H1 (cell line): ENCODE measurements around the gene DTNB. TPM values are rescaled to one million over a fixed set of nuclear protein-coding genes. Genes with fewer than 3 reads are reported as not detected.

ENCODE experiments used
- CTCF ChIA-PET: fragments of 300-600 bp; sonication (Branson Sonifier 250); formaldehyde crosslinking; loops from one replicate; lab custom pipeline; 2021; ENCODE audit not compliant: partially characterized antibody; lab: Charles Lee
- POLR2A ChIA-PET: fragments of 300-600 bp; sonication (Branson Sonifier 250); formaldehyde crosslinking; loops from one replicate; lab custom pipeline; 2021; ENCODE audit warnings: inconsistent platforms; ENCODE audit not compliant: partially characterized antibody; lab: Charles Lee
- DNase-seq, 2 experiments: peaks; one replicate each; pipeline versions ENCODE4 v3.0.0 to v3.0.0-alpha.2; 2010 to 2022; ENCODE audit warnings: low spot score in 2 of 2, low read depth in 1 of 2, mixed read lengths in 1 of 2
- FAIRE-seq: peaks from 2 replicates; lab custom pipeline; 2011; peaks lifted over from hg19 to GRCh38; lab: Jason Lieb, UNC
- H2AFZ ChIP-seq: 2 replicates; pipeline ENCODE4 v1.8.1; 2012; ENCODE audit warnings: low read length, inconsistent platforms
- H2AK5ac ChIP-seq: 2 replicates; pipeline ENCODE4 v1.6.1; 2013; ENCODE audit warnings: low read depth, low read length
- H2BK120ac ChIP-seq: replicated peaks from 2 replicates; pipeline ENCODE3; 2013; ENCODE audit warnings: low read depth, low read length, inconsistent platforms
- H2BK12ac ChIP-seq: 2 replicates; pipeline ENCODE4 v1.6.1; 2013; ENCODE audit warnings: low read depth, low read length
- H2BK15ac ChIP-seq: 2 replicates; pipeline ENCODE4 v1.6.1; 2013; ENCODE audit warnings: low read length
- H2BK20ac ChIP-seq: 2 replicates; pipeline ENCODE4 v1.6.1; 2013; ENCODE audit warnings: low read length
- H2BK5ac ChIP-seq: 2 replicates; pipeline ENCODE4 v1.6.1; 2013; ENCODE audit warnings: low read depth, low read length
- H3K14ac ChIP-seq: 2 replicates; pipeline ENCODE4 v1.6.1; 2013; ENCODE audit warnings: inconsistent platforms; ENCODE audit not compliant: insufficient read length
- H3K18ac ChIP-seq: 2 replicates; pipeline ENCODE4 v1.6.1; 2013; ENCODE audit warnings: low read length; ENCODE audit errors: extremely low read depth
- H3K23ac ChIP-seq: 2 replicates; pipeline ENCODE4 v1.6.1; 2013; ENCODE audit warnings: inconsistent platforms; ENCODE audit not compliant: insufficient read length
- H3K23me2 ChIP-seq: 2 replicates; pipeline ENCODE4 v1.6.1; 2013; ENCODE audit warnings: low read depth, low read length
- H3K27ac ChIP-seq: 2 replicates; pipeline ENCODE4 v1.6.1; 2011; ENCODE audit warnings: low read depth, low read length, inconsistent platforms
- H3K27me3 ChIP-seq, 4 experiments: replicated peaks in 1 of 4; 1 replicate in 1 of 4; 2 replicates in 3 of 4; pipeline versions ENCODE4 v1.6.1 to v1.8.1; 2011 to 2013; ENCODE audit warnings: low read length in 3 of 4, mild to moderate bottlenecking in 3 of 4, inconsistent platforms in 2 of 4, mixed read lengths in 2 of 4, moderate library complexity in 1 of 4; ENCODE audit not compliant: control insufficient read depth in 3 of 4, insufficient read depth in 3 of 4; ENCODE audit errors: extremely low read depth in 1 of 4
- H3K36me3 ChIP-seq, 4 experiments: 2 replicates each; pipeline versions ENCODE4 v1.6.1 to v1.8.1; 2011 to 2013; ENCODE audit warnings: mild to moderate bottlenecking in 4 of 4, low read length in 3 of 4, moderate library complexity in 2 of 4, control low read depth in 1 of 4, inconsistent platforms in 1 of 4; ENCODE audit not compliant: insufficient read depth in 4 of 4, control insufficient read depth in 2 of 4
- H3K4ac ChIP-seq: replicated peaks from 2 replicates; pipeline ENCODE3; 2013; ENCODE audit warnings: low read length, low read depth, mixed read lengths, inconsistent platforms; ENCODE audit not compliant: insufficient read length
- H3K4me1 ChIP-seq, 4 experiments: replicated peaks in 1 of 4; 1 replicate in 1 of 4; 2 replicates in 3 of 4; pipeline versions ENCODE4 v1.6.1 to v1.8.1; 2011 to 2013; ENCODE audit warnings: low read length in 3 of 4, inconsistent platforms in 2 of 4, mixed read lengths in 1 of 4; ENCODE audit not compliant: insufficient read depth in 4 of 4, control insufficient read depth in 3 of 4
- H3K4me2 ChIP-seq, 2 experiments: 2 replicates each; pipeline versions ENCODE4 v1.6.1 to v1.8.1; 2011 to 2013; ENCODE audit warnings: low read depth in 2 of 2, low read length in 2 of 2, control low read depth in 1 of 2, inconsistent platforms in 1 of 2, mild to moderate bottlenecking in 1 of 2; ENCODE audit not compliant: insufficient read depth in 1 of 2
- H3K4me3 ChIP-seq, 4 experiments: fragments of 200-600, 300-600 bp in 1 of 4; sonication (generic), shearing (Covaris generic), sonication (Bioruptor Twin) in 1 of 4; 2 replicates each; pipeline versions ENCODE4 v1.5.1 to v1.8.1; 2011 to 2016; ENCODE audit warnings: low read length in 4 of 4, low read depth in 3 of 4, control low read depth in 2 of 4, inconsistent platforms in 2 of 4, mild to moderate bottlenecking in 2 of 4, mixed read lengths in 1 of 4, moderate library complexity in 1 of 4; ENCODE audit not compliant: insufficient read depth in 2 of 4; ENCODE audit errors: extremely low read depth in 1 of 4
- H3K56ac ChIP-seq: replicated peaks from 2 replicates; pipeline ENCODE3; 2013; ENCODE audit warnings: low read depth, mild to moderate bottlenecking, mixed read lengths, low read length, inconsistent platforms; ENCODE audit not compliant: insufficient read length
- H3K79me1 ChIP-seq: 2 replicates; pipeline ENCODE4 v1.6.1; 2013; ENCODE audit warnings: low read depth, low read length, control low read depth
- H3K79me2 ChIP-seq, 2 experiments: 2 replicates each; pipeline versions ENCODE4 v1.6.1 to v1.8.1; 2012 to 2013; ENCODE audit warnings: low read length in 2 of 2, mild to moderate bottlenecking in 2 of 2, inconsistent platforms in 1 of 2; ENCODE audit not compliant: insufficient read depth in 2 of 2, control insufficient read depth in 1 of 2
- H3K9ac ChIP-seq, 4 experiments: replicated peaks in 1 of 4; 1 replicate in 1 of 4; 2 replicates in 3 of 4; pipeline versions ENCODE4 v1.6.1 to v1.8.1; 2011 to 2013; ENCODE audit warnings: low read depth in 3 of 4, low read length in 3 of 4, control low read depth in 2 of 4, mild to moderate bottlenecking in 2 of 4, moderate library complexity in 2 of 4, inconsistent platforms in 1 of 4; ENCODE audit errors: extremely low read depth in 1 of 4
- H3K9me3 ChIP-seq, 2 experiments: 2 replicates each; pipeline versions ENCODE4 v1.6.1 to v1.8.1; 2012 to 2013; ENCODE audit warnings: mild to moderate bottlenecking in 2 of 2, moderate library complexity in 2 of 2, control low read depth in 1 of 2, inconsistent platforms in 1 of 2, low read depth in 1 of 2, low read length in 1 of 2, mixed read lengths in 1 of 2; ENCODE audit not compliant: insufficient read depth in 2 of 2
- H4K20me1 ChIP-seq, 2 experiments: replicated peaks in 1 of 2; 2 replicates each; pipeline versions ENCODE3 to v1.8.1; 2011 to 2013; ENCODE audit warnings: inconsistent platforms in 2 of 2, low read length in 2 of 2, mild to moderate bottlenecking in 1 of 2; ENCODE audit not compliant: insufficient read depth in 2 of 2, control insufficient read depth in 1 of 2
- H4K5ac ChIP-seq: 2 replicates; pipeline ENCODE4 v1.6.1; 2013; ENCODE audit warnings: low read length, low read depth, mixed read lengths, inconsistent platforms; ENCODE audit not compliant: insufficient read length
- H4K8ac ChIP-seq: 2 replicates; pipeline ENCODE4 v1.8.0; 2013; ENCODE audit warnings: mild to moderate bottlenecking, moderate library complexity, low read length, inconsistent platforms; ENCODE audit not compliant: insufficient read depth; ENCODE audit errors: extremely low read depth
- H4K91ac ChIP-seq: replicated peaks from 2 replicates; pipeline ENCODE3; 2013; ENCODE audit warnings: low read length, mixed read lengths, inconsistent platforms; ENCODE audit not compliant: insufficient read length
- CBX5 ChIP-seq: fragments of 300-800, 300-1000 bp; sonication (generic); IDR thresholded peaks from 2 replicates; pipeline ENCODE4 v1.7.1; 2016; ENCODE audit warnings: antibody characterized with exemption, low read length, low read depth
- CBX8 ChIP-seq: fragments of 300-800, 300-1000 bp; sonication (generic); IDR thresholded peaks from 2 replicates; pipeline ENCODE4 v1.7.1; 2016; ENCODE audit warnings: low read depth, low read length, borderline replicate concordance
- CREB1 ChIP-seq: IDR thresholded peaks from 2 replicates; pipeline ENCODE4 v1.6.1; 2012; ENCODE audit warnings: inconsistent platforms
- FOSL1 ChIP-seq: IDR thresholded peaks from 2 replicates; pipeline ENCODE4 v1.6.1; 2011; ENCODE audit warnings: mild to moderate bottlenecking, low read depth, low read length, moderate library complexity; ENCODE audit not compliant: insufficient read depth
- HDAC2 ChIP-seq, 2 experiments: fragments of 300-600 bp in 1 of 2; sonication (generic) in 1 of 2; IDR thresholded peaks; 2 replicates each; pipeline ENCODE4 v1.6.1; 2011 to 2012; ENCODE audit warnings: low read depth in 2 of 2, low read length in 2 of 2, mild to moderate bottlenecking in 2 of 2, moderate library complexity in 2 of 2, borderline replicate concordance in 1 of 2, inconsistent platforms in 1 of 2
- JUND ChIP-seq: IDR thresholded peaks from 2 replicates; pipeline ENCODE4 v1.6.1; 2011; ENCODE audit warnings: mild to moderate bottlenecking, improper control_type of control experiment, low read length
- KDM5A ChIP-seq: fragments of 200-600 bp; IDR thresholded peaks from 2 replicates; pipeline ENCODE4 v1.7.1; 2012; ENCODE audit warnings: mild to moderate bottlenecking, low read length, inconsistent platforms, mixed read lengths
- NRF1 ChIP-seq: IDR thresholded peaks from 2 replicates; pipeline ENCODE4 v1.6.1; 2011; ENCODE audit warnings: mild to moderate bottlenecking, low read depth, low read length, improper control_type of control experiment
- RXRA ChIP-seq: IDR thresholded peaks from 2 replicates; pipeline ENCODE4 v1.6.1; 2011; ENCODE audit warnings: low read depth, mild to moderate bottlenecking, low read length, moderate library complexity; ENCODE audit not compliant: insufficient read depth
- TAF1 ChIP-seq: IDR thresholded peaks from 2 replicates; pipeline ENCODE4 v1.6.1; 2011; ENCODE audit warnings: mild to moderate bottlenecking, low read depth, low read length
- TAF7 ChIP-seq: optimal IDR thresholded peaks from 2 replicates; pipeline ENCODE3; 2011; ENCODE audit warnings: low read depth, mild to moderate bottlenecking, inconsistent platforms, low read length, moderate library complexity, borderline replicate concordance
- TBP ChIP-seq: IDR thresholded peaks from 2 replicates; pipeline ENCODE4 v1.6.1; 2011; ENCODE audit warnings: low read depth, low read length, improper control_type of control experiment
- YY1 ChIP-seq: IDR thresholded peaks from 2 replicates; pipeline ENCODE4 v1.6.1; 2011; ENCODE audit warnings: low read depth, mild to moderate bottlenecking, low read length
- WGBS, 2 experiments: shearing (Covaris generic) in 1 of 2; methylation state at CpG; one replicate each; pipeline versions ENCODE4 v1.1.6 to v1.1.7; 2013 to 2015; ENCODE audit warnings: low lambda C conversion rate in 2 of 2, mixed read lengths in 2 of 2, inconsistent platforms in 1 of 2, low coverage in 1 of 2, missing lambda C conversion rate in 1 of 2; ENCODE audit not compliant: insufficient replicate concordance in 2 of 2, insufficient coverage in 1 of 2, insufficient read length in 1 of 2; ENCODE audit errors: extremely low coverage in 1 of 2, missing lambda C conversion rate in 1 of 2; 5-methylcytosine and 5-hydroxymethylcytosine counted together
- polyA plus RNA-seq, 7 experiments: library from polyadenylated mRNA; depleted of rRNA in 3 of 7; stranded (reverse) in 5 of 7; unstranded in 2 of 7; fragments of >200 nt in 5 of 7; fragments of 200-250 nt in 2 of 7; gene quantifications; 1 replicate in 5 of 7; 2 replicates in 1 of 7; 4 replicates in 1 of 7; pipeline versions ENCODE4 v1.2.1 to v1.2.3, GENCODE V29; 2011 to 2013; ENCODE audit warnings: missing spikeins in 2 of 7, mixed read lengths in 2 of 7
- total RNA-seq: library from RNA; stranded (reverse); fragmentation: NEBNext Ultra II Directional; extraction: Animal tissue kit (Norgen Biotek cat#: 25700); gene quantifications from 2 replicates; pipeline ENCODE4 v1.2.1, GENCODE V29; 2021
- TF ChIP-seq, protein P1 (sequence below): IDR thresholded peaks from 2 replicates; pipeline ENCODE4 v1.6.1; 2011; ENCODE audit warnings: low read depth, mild to moderate bottlenecking, low read length; ENCODE audit not compliant: insufficient read depth

The DTNB gene
- total and polyA plus RNA-seq, 2 of the 8 experiments (the other 6 are each of a cell fraction or from before 2014, with no cell fraction given), result 39.6 to 49.5 TPM

DNA sequence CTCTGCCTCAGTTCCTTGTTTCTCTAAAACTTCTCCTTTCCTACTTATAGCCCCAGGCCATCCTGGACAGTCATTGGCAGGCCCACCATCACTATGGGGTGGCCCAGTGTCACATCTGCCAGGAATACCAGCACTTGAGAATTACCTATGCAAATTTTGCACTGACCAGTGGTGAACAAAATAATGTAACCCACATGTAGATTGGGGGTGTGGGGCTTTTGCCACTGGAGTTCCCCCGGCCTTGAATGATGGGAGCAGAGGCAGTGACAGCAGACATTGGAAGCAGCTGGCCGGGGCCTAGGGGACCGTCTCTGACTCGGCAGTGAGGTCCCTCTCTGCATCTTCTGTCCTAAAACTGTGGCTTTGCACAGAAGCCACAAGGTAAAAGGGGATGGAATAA lies 306.7 kb downstream of the DTNB start:
- no peak overlapping the region for H2BK5ac ChIP-seq
- POLR2A ChIA-PET, result interaction anchor here (1.3 to 2.5 kb wide), 2 partner anchors 10 to 18 kb away, joined by 5 to 11 read pairs; no protein-coding TSS in a partner anchor
- H2BK20ac ChIP-seq, result no peak overlapping the region
- no peak overlapping the region for H3K4ac ChIP-seq
- 93% methylated on average over 4 of the region's 4 CpGs; no CpG with 5 or more reads in 1 of the 2 experiments for WGBS, 2 experiments
- H3K9me3 ChIP-seq, result no peaks in the 10 kb centered on the region
- FAIRE-seq (no peak), DNase-seq (no peak)
- H2AFZ ChIP-seq, result no peak overlapping the region
- CTCF ChIA-PET, result interaction anchor here (0.8 to 8.1 kb wide), 6 partner anchors 8 to 57 kb away, joined by 3 to 108 read pairs (median 4); no protein-coding TSS in a partner anchor
- no peak overlapping the region for H2BK15ac ChIP-seq
- H2AK5ac ChIP-seq, result no peak overlapping the region
- H3K23ac ChIP-seq, result no peak overlapping the region
- no peaks in the 10 kb centered on the region for H4K20me1 ChIP-seq
- peaks cover 0 to 27% (median 15%) of the 10 kb centered on the region in 4 experiments; a peak in 6 of 7 replicates for H3K27me3 ChIP-seq
- no peak overlapping the region for H3K56ac ChIP-seq
- no peak overlapping the region for H4K8ac ChIP-seq
- no peaks in the 10 kb centered on the region for H3K79me1 ChIP-seq
- no peak overlapping the region for H4K5ac ChIP-seq
- H2BK12ac ChIP-seq, result no peak overlapping the region
- no peaks in the 10 kb centered on the region for H3K36me3 ChIP-seq
- H3K4me1 ChIP-seq, result peaks cover 0 to 2% (median 0%) of the 10 kb centered on the region in 4 experiments; a peak in 2 of 7 replicates
- no peaks in the 10 kb centered on the region for H3K79me2 ChIP-seq
- no peak overlapping the region for H3K14ac ChIP-seq
- no peak overlapping the region for H3K9ac ChIP-seq
- H4K91ac ChIP-seq, result no peak overlapping the region
- no peaks in the 10 kb centered on the region for H3K23me2 ChIP-seq
- H3K27ac ChIP-seq, result no peak overlapping the region
- no peak overlapping the region for H3K4me2 ChIP-seq
- no peak overlapping the region for H2BK120ac ChIP-seq
- H3K4me3 ChIP-seq, result no peak overlapping the region
- no peak overlapping the region for H3K18ac ChIP-seq
- TF ChIP-seq TBP (no peak), HDAC2 (IDR thresholded peaks at IDR 0.05; ENCODE audit: borderline replicate concordance in 1 of 2, low read depth in 2 of 2, low read length in 2 of 2) (no peak), CBX5 (no peak), CREB1 (no peak), CBX8 (no peak), TAF7 (no peak), TAF1 (no peak), RXRA (no peak), YY1 (no peak), NRF1 (no peak), JUND (no peak), KDM5A (no peak), FOSL1 (no peak)
- TF ChIP-seq, protein P1, sequence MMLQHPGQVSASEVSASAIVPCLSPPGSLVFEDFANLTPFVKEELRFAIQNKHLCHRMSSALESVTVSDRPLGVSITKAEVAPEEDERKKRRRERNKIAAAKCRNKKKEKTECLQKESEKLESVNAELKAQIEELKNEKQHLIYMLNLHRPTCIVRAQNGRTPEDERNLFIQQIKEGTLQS, result no peak
